Psoas muscle (tissue), 8 donors: ENCODE results near the gene PACS1. TPM values are rescaled to one million over a fixed set of nuclear protein-coding genes. Genes with fewer than 3 reads are reported as not detected.

Source experiments
- ATAC-seq, 4 donors: fragments of 200-7000 bp; cut with Tn5 transposase; one replicate each; pipeline ENCODE4 v1.9.1; 2020; ENCODE audit warnings: moderate library complexity in 3 of 4, mild to moderate bottlenecking in 2 of 4
- DNase-seq, 2 donors: peaks; one replicate each; pipeline ENCODE4 v3.0.0-alpha.2; 2020
- H3K27ac ChIP-seq: fragments of 200-600 bp; one replicate; pipeline ENCODE4 v1.8.0; 2022
- H3K27me3 ChIP-seq, 3 donors: fragments of 200-600 bp in 1 of 3; one replicate each; pipeline versions ENCODE4 v1.6.1 to v1.8.0; 2013 to 2022; ENCODE audit warnings: low read length in 2 of 3, mild to moderate bottlenecking in 2 of 3, moderate library complexity in 1 of 3; ENCODE audit not compliant: insufficient read depth in 3 of 3
- H3K36me3 ChIP-seq, 2 donors: fragments of 200-600 bp in 1 of 2; one replicate each; pipeline versions ENCODE4 v1.6.1 to v1.8.0; 2013 to 2022; ENCODE audit warnings: low read depth in 1 of 2, mild to moderate bottlenecking in 1 of 2, moderate library complexity in 1 of 2; ENCODE audit not compliant: insufficient read depth in 1 of 2
- H3K4me1 ChIP-seq: fragments of 200-600 bp; one replicate; pipeline ENCODE4 v1.8.0; 2022
- H3K4me3 ChIP-seq: fragments of 200-600 bp; one replicate; pipeline ENCODE4 v1.8.0; 2022; ENCODE audit warnings: mild to moderate bottlenecking
- H3K9me3 ChIP-seq: fragments of 200-600 bp; one replicate; pipeline ENCODE4 v1.8.0; 2022
- WGBS, 3 donors: extraction: QIAGEN DNeasy Blood & Tissue Kit; methylation state at CpG; one replicate each; pipeline versions ENCODE4 v1.1.6 to v1.1.7; 2013; 5-methylcytosine and 5-hydroxymethylcytosine counted together
- intact Hi-C, 2 donors: fragments of 100-400 bp; cut with DNase I; formaldehyde crosslinking; loops; one replicate each; pipeline versions ENCODE4 v1.11.0 to v1.14.2; 2022
- polyA plus RNA-seq, 3 donors: library from polyadenylated mRNA; stranded (reverse); fragments of 200-250 nt; gene quantifications; one replicate each; pipeline ENCODE4 v1.2.3, GENCODE V29; 2013
- total RNA-seq, 4 donors: library from RNA; stranded (reverse); fragmentation: NEBNext Ultra II Directional in 2 of 4; extraction: Animal tissue kit (Norgen Biotek cat#: 25700) in 2 of 4; gene quantifications; one replicate each; pipeline versions ENCODE4 v1.2.1 to v1.2.4, GENCODE V29; 2021 to 2023
- TF ChIP-seq, protein P1 (sequence below): fragments of 200-600 bp; IDR thresholded peaks from one replicate; pipeline ENCODE4 v1.8.0; 2022; ENCODE audit warnings: antibody characterized with exemption
- donor health status: healthy with polysubstance abuse.
- donor health status: DM: no; HTN: no; CAD: no; lungs with moderate emphysema.
- donor health status: Bipolar disorder and iron deficiency.
- donor health status: healthy.
- donor health status: DM: yes; HTN: yes; CAD: no.
- donor health status: DM: no; HTN: no; CAD: no.
- donor health status: DM: no; HTN: no; CAD: no.
- donor health status: DM: yes; HTN: yes; CAD: no.

Gene PACS1
- total and polyA plus RNA-seq, 7 donors, result 7.4 to 27.8 (median 16.3) TPM

DNA sequence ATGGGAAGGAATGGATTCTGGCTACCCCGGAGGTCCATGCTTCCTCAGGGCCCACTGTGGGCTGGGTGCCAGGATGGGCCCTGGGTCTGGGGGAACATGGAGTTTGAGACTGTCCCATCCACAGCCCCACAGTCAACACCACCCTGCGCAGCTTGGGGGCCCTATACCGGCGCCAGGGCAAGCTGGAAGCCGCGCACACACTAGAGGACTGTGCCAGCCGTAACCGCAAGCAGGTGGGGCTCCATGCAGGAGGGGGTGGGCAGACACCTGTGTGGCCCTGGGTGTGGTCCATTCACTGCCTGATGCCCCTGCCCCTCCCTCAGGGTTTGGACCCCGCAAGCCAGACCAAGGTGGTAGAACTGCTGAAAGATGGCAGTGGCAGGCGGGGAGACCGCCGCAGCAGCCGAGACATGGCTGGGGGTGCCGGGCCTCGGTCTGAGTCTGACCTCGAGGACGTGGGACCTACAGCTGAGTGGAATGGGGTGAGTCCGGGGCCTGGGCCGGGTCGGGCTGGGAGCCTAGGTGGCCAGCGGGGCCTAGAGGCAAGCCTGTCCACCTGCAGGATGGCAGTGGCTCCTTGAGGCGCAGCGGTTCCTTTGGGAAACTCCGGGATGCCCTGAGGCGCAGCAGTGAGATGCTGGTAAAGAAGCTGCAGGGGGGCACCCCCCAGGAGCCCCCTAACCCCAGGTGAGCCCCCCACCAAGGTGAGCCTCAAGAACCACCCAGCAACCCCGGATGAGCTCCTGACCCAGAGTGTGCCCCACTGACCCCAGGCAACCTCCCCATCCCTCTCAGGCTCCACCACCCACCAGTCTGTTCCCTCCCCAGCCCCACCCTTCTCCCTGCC lies 195.7 kb downstream of the PACS1 start:
- DNase-seq (peak in 1 of 2 donors; percentile 61), ATAC-seq (no peak)
- Histone ChIP-seq H3K27ac (no peak overlapping the region), H3K4me1 (peaks cover 19% of the 10 kb centered on the region), H3K4me3 (no peak overlapping the region), H3K36me3 (peaks cover 0 to 52% of the 10 kb centered on the region in 2 donors), H3K27me3 (no peaks in the 10 kb centered on the region), H3K9me3 (no peaks in the 10 kb centered on the region)
- 91 to 97% (median 93%) methylated on average over 24 to 26 of the region's 26 CpGs for WGBS, 3 donors
- intact Hi-C loops, result no loop called here
- TF ChIP-seq, protein P1, sequence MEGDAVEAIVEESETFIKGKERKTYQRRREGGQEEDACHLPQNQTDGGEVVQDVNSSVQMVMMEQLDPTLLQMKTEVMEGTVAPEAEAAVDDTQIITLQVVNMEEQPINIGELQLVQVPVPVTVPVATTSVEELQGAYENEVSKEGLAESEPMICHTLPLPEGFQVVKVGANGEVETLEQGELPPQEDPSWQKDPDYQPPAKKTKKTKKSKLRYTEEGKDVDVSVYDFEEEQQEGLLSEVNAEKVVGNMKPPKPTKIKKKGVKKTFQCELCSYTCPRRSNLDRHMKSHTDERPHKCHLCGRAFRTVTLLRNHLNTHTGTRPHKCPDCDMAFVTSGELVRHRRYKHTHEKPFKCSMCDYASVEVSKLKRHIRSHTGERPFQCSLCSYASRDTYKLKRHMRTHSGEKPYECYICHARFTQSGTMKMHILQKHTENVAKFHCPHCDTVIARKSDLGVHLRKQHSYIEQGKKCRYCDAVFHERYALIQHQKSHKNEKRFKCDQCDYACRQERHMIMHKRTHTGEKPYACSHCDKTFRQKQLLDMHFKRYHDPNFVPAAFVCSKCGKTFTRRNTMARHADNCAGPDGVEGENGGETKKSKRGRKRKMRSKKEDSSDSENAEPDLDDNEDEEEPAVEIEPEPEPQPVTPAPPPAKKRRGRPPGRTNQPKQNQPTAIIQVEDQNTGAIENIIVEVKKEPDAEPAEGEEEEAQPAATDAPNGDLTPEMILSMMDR, result no peak

DNA sequence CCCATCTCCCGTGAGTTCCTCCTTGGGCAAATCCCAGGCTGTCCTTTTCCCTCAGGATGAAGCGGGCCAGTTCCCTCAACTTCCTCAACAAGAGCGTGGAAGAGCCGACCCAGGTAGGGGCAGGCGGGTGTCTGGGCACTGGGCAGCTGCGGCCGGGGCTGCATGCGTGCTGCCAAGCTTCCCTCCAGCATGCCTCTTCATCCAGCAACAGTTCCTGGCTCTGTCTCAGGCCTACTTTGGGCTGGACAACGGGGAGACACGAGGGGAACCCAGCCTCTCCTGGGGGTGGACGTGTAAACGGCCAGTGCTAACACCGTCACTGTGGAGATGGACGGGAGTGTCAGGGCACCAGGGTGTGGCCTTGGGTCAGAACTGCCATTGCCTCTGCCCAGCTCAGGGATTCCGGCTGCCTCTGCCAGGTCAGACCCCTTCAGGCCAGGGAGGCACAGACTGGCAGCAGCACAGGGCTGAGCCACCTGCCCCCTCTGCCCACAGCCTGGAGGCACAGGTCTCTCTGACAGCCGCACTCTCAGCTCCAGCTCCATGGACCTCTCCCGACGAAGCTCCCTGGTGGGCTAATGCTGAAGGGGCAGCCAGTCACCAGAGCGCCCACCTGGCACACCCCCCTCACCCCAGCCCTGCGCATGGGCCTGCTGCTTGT lies 196.4 kb downstream of the PACS1 start:
- WGBS, 3 donors, result 68 to 82% (median 73%) methylated on average over 20 of the region's 20 CpGs
- Histone ChIP-seq H3K27me3 (no peaks in the 10 kb centered on the region), H3K4me3 (peak overlapping the region; percentile 98), H3K27ac (peak overlapping the region; percentile 97), H3K9me3 (no peaks in the 10 kb centered on the region), H3K36me3 (peaks cover 0 to 50% of the 10 kb centered on the region in 2 donors), H3K4me1 (peaks cover 20% of the 10 kb centered on the region)
- intact Hi-C loops, result no loop called here
- DNase-seq, result peak in 1 of 2 donors; percentile 67
- no peak for ATAC-seq
- TF ChIP-seq, protein P1, result no peak

DNA sequence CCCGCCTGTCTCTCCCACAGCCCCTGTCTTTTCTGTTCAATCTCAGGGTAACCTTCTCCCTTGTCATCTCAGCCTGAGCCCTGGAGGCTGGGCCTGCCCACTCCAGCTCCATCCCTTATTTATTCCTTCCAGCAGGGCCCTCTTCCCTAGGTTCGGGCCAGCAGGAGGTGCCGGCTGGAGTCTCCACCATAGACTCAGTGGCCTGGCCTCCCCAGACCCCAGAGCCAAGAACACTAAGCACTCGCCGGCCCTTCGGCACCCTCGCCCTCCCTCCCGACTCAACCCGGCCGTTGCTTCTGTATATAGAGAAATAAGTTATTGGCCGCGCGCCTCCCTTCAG lies 196.9 kb downstream of the PACS1 start:
- Histone ChIP-seq H3K4me3 (peak overlapping the region; percentile 98), H3K27me3 (no peaks in the 10 kb centered on the region), H3K36me3 (peaks cover 0 to 50% of the 10 kb centered on the region in 2 donors), H3K9me3 (no peaks in the 10 kb centered on the region), H3K27ac (peak overlapping the region; percentile 97), H3K4me1 (peaks cover 20% of the 10 kb centered on the region)
- TF ChIP-seq, protein P1, result no peak
- intact Hi-C loops, result no loop called here
- no peak for DNase-seq
- ATAC-seq, result no peak
- WGBS, 3 donors, result 10 to 14% (median 13%) methylated on average over 13 of the region's 13 CpGs

DNA sequence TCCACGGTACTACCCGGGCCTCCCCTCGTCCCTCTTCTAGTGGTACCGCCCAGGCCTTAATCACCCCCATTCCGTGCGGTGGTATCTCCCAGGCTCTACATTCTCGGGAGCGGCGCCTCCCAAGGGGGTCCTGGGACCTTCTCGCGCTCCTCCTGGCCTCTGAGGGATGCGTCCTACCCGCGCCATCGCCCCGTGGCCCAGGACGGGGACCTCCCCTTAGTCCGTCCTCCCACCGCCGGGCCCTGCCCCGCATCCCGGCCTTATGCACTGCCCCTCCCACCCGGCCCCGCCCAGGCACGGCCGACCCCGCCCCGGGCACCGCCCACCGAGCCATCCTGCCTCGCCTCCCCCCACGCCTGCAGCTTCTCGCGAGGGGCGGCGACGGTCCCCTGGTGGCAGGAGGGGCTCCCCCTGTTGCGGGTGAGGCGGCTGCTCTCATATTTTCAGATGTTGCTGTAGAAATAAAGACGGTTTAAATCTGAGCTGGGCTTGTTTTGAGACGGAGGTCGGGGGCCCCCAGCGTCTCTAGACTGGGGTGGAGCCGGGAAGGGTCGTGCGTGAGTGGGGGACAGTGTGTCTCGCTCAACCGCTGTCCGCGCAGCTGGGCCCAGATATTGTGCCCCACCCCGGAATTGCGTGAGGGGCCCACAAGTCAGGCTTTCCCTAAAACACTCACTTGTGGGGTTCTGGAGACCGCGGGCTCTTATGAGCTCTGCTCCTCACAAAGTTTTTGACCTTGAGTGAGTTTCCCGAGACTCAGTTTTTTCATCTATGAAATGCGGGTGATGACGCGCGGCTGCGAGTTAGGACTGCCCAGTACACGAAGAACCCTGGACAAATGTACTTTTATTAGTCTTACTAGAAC lies 197.5 kb downstream of the PACS1 start:
- H3K4me1 ChIP-seq, result peaks cover 20% of the 10 kb centered on the region
- peak; percentile 81 to 87 (median 83) for ATAC-seq
- H3K27me3 ChIP-seq, result no peaks in the 10 kb centered on the region
- intact Hi-C loops, result no loop called here
- DNase-seq, result peak; percentile 93 to 94
- TF ChIP-seq, protein P1, result no peak
- peak overlapping the region; percentile 98 for H3K4me3 ChIP-seq
- H3K36me3 ChIP-seq, result peaks cover 0 to 50% of the 10 kb centered on the region in 2 donors
- H3K27ac ChIP-seq, result peak overlapping the region; percentile 97
- H3K9me3 ChIP-seq, result no peaks in the 10 kb centered on the region
- WGBS, 3 donors, result 0 to 1% (median 1%) methylated on average over 60 to 61 of the region's 61 CpGs
